Neuronal stem cell (in vitro differentiated cells): ENCODE results near the gene CDC42BPG.

Source experiments
- DNase-seq: peaks from one replicate; pipeline ENCODE4 v3.0.0-alpha.2; 2013; ENCODE audit warnings: low spot score
- H2AFZ ChIP-seq: one replicate; pipeline ENCODE4 v1.6.1; 2013; ENCODE audit warnings: mild to moderate bottlenecking, low read length, inconsistent platforms
- H2AK5ac ChIP-seq: 2 replicates; pipeline ENCODE4 v1.6.1; 2013; ENCODE audit warnings: low read depth, mild to moderate bottlenecking, inconsistent platforms, low read length, moderate library complexity, mixed read lengths
- H2BK120ac ChIP-seq: 2 replicates; pipeline ENCODE4 v1.6.1; 2013; ENCODE audit warnings: low read depth, mild to moderate bottlenecking, inconsistent platforms, low read length, moderate library complexity, mixed read lengths
- H2BK12ac ChIP-seq: one replicate; pipeline ENCODE4 v1.6.1; 2013; ENCODE audit warnings: low read length, inconsistent platforms
- H2BK15ac ChIP-seq: 2 replicates; pipeline ENCODE4 v1.6.1; 2013; ENCODE audit warnings: mild to moderate bottlenecking, low read length, inconsistent platforms, mixed read lengths
- H2BK5ac ChIP-seq: one replicate; pipeline ENCODE4 v1.6.1; 2013; ENCODE audit warnings: inconsistent platforms, mild to moderate bottlenecking, low read length, moderate library complexity
- H3K14ac ChIP-seq: one replicate; pipeline ENCODE4 v1.6.1; 2013; ENCODE audit warnings: low read length, inconsistent platforms
- H3K18ac ChIP-seq: 2 replicates; pipeline ENCODE4 v1.6.1; 2013; ENCODE audit warnings: low read length, inconsistent platforms
- H3K23ac ChIP-seq: 2 replicates; pipeline ENCODE4 v1.6.1; 2013; ENCODE audit warnings: low read depth, mild to moderate bottlenecking, mixed read lengths, low read length, inconsistent platforms; ENCODE audit not compliant: poor library complexity
- H3K27ac ChIP-seq: replicated peaks from 3 replicates; pipeline ENCODE4 v1.5.1; 2013; ENCODE audit warnings: low read length, inconsistent platforms
- H3K27me3 ChIP-seq, 3 experiments: 2 replicates each; pipeline ENCODE4 v1.6.1; 2013; ENCODE audit warnings: low read length in 3 of 3, mild to moderate bottlenecking in 2 of 3, inconsistent platforms in 1 of 3, low read depth in 1 of 3, mixed read lengths in 1 of 3, moderate library complexity in 1 of 3; ENCODE audit not compliant: control insufficient read depth in 3 of 3, insufficient read depth in 3 of 3
- H3K36me3 ChIP-seq, 2 donors: replicated peaks in 1 of 2; 2 replicates each; pipeline ENCODE4 v1.6.1; 2013; ENCODE audit warnings: low read length in 2 of 2; ENCODE audit not compliant: control insufficient read depth in 2 of 2, insufficient read depth in 2 of 2
- H3K4ac ChIP-seq: 2 replicates; pipeline ENCODE4 v1.6.1; 2013; ENCODE audit warnings: inconsistent platforms, mild to moderate bottlenecking, low read length, moderate library complexity
- H3K4me1 ChIP-seq, 2 donors: 1 replicate in 1 of 2; 2 replicates in 1 of 2; pipeline ENCODE4 v1.6.1; 2013; ENCODE audit warnings: low read length in 2 of 2, low read depth in 1 of 2; ENCODE audit not compliant: control insufficient read depth in 2 of 2, insufficient read depth in 1 of 2
- H3K4me2 ChIP-seq: one replicate; pipeline ENCODE4 v1.6.1; 2013; ENCODE audit warnings: mild to moderate bottlenecking, low read length, inconsistent platforms; ENCODE audit not compliant: insufficient read depth, poor library complexity, severe bottlenecking
- H3K4me3 ChIP-seq, 2 donors: 2 replicates each; pipeline ENCODE4 v1.5.1; 2013; ENCODE audit warnings: low read length in 2 of 2, mild to moderate bottlenecking in 2 of 2, inconsistent platforms in 1 of 2, moderate library complexity in 1 of 2
- H3K79me1 ChIP-seq: one replicate; pipeline ENCODE4 v1.6.1; 2013; ENCODE audit warnings: low read depth, mild to moderate bottlenecking, inconsistent platforms, low read length, moderate library complexity
- H3K9ac ChIP-seq: one replicate; pipeline ENCODE4 v1.6.1; 2013; ENCODE audit warnings: mild to moderate bottlenecking, low read depth, low read length, inconsistent platforms; ENCODE audit not compliant: poor library complexity
- H3K9me3 ChIP-seq, 2 donors: replicated peaks in 1 of 2; 2 replicates each; pipeline versions ENCODE3 to v1.6.1; 2013; ENCODE audit warnings: low read length in 2 of 2, mild to moderate bottlenecking in 2 of 2, inconsistent platforms in 1 of 2, low read depth in 1 of 2, mixed read lengths in 1 of 2, moderate library complexity in 1 of 2; ENCODE audit not compliant: control insufficient read depth in 2 of 2, insufficient read depth in 1 of 2
- H4K8ac ChIP-seq: one replicate; pipeline ENCODE4 v1.6.1; 2013; ENCODE audit warnings: low read depth, mild to moderate bottlenecking, inconsistent platforms, low read length, moderate library complexity
- H4K91ac ChIP-seq: one replicate; pipeline ENCODE4 v1.6.1; 2013; ENCODE audit warnings: low read length, low read depth, mild to moderate bottlenecking, inconsistent platforms; ENCODE audit not compliant: poor library complexity
- WGBS, 2 donors: extraction: QIAGEN DNeasy Blood & Tissue Kit; methylation state at CpG; one replicate each; pipeline ENCODE4 v1.1.7; 2013; ENCODE audit warnings: missing lambda C conversion rate in 2 of 2, mixed read lengths in 1 of 2; ENCODE audit not compliant: insufficient read length in 2 of 2, insufficient replicate concordance in 1 of 2; ENCODE audit errors: extremely low coverage in 2 of 2; 5-methylcytosine and 5-hydroxymethylcytosine counted together

The CDC42BPG gene

GRCh38 chr11:64845129-64845775 lies 799 bp upstream of the CDC42BPG start:
- H3K18ac ChIP-seq: no peak overlapping the region
- H4K91ac ChIP-seq: no peak overlapping the region
- no peak for DNase-seq
- H2AK5ac ChIP-seq: no peak overlapping the region
- no peaks in the 10 kb centered on the region for H3K79me1 ChIP-seq
- no peak overlapping the region for H3K4me2 ChIP-seq
- peaks cover 0 to 18% (median 8%) of the 10 kb centered on the region in 3 experiments for H3K27me3 ChIP-seq
- H3K14ac ChIP-seq: no peak overlapping the region
- peak overlapping the region; percentile 60 for H3K23ac ChIP-seq
- no peak overlapping the region for H3K4me3 ChIP-seq
- no peaks in the 10 kb centered on the region for H3K9me3 ChIP-seq
- H3K4ac ChIP-seq: no peak overlapping the region
- no peak overlapping the region for H2BK120ac ChIP-seq
- peak overlapping the region; percentile 82 for H2AFZ ChIP-seq
- H3K27ac ChIP-seq: no peak overlapping the region
- H3K9ac ChIP-seq: no peak overlapping the region
- H2BK12ac ChIP-seq: no peak overlapping the region
- peaks cover 15 to 20% of the 10 kb centered on the region in 2 donors for H3K4me1 ChIP-seq
- H2BK15ac ChIP-seq: no peak overlapping the region
- no peak overlapping the region for H2BK5ac ChIP-seq
- no peak overlapping the region for H4K8ac ChIP-seq
- no peaks in the 10 kb centered on the region for H3K36me3 ChIP-seq
- WGBS, 2 donors: no CpG with 5 or more reads among the region's 9 CpGs

DNA sequence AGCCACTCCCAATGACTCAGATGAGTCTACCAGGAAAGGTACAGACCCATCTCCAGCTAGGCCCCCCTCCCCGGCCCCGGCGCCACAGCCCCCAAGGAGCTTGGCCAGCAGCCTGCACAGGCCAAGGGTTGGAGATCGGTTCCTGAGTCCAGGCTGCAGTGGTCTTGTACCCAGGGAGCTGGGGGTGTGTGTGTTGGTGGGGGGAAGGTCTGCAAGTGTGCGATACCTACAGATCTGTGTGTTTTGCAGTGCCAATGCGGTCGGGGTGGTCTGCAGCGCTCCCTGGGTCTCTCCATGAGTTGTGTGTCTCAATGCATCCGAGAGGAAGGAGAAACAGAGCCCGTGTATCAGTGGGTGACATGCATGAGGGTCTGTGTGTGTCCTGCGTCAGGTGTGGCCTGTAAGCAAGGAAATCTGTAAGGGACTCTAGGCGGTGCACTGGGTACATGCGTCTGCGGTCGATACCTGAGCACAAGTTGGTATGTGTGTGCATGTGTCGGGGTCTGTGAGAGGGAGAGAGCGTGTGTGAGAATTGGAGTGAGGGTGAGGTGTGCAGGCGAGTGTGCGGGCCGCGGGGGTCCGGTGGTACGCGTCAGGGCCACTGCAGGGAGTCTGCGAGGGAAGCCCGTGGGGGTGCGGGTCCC lies 645 bp downstream of the CDC42BPG start:
- no CpG with 5 or more reads among the region's 27 CpGs for WGBS, 2 donors
- Histone ChIP-seq H3K9me3 (no peaks in the 10 kb centered on the region), H4K8ac (peak overlapping the region; percentile 7), H3K4me2 (peak overlapping the region; percentile 78), H3K14ac (no peak overlapping the region), H3K18ac (peak overlapping the region; percentile 91), H3K23ac (peak overlapping the region; percentile 26), H3K4me1 (peaks cover 15 to 20% of the 10 kb centered on the region in 2 donors), H3K9ac (peak overlapping the region; percentile 30), H2BK15ac (peak overlapping the region; percentile 99), H4K91ac (no peak overlapping the region), H2AK5ac (peak overlapping the region; percentile 99), H3K4me3 (peak overlapping the region in 1 of 2 donors; percentile 0), H2BK5ac (peak overlapping the region; percentile 8), H2BK12ac (peak overlapping the region; percentile 14), H3K27me3 (peaks cover 0 to 18% (median 8%) of the 10 kb centered on the region in 3 experiments), H3K79me1 (no peaks in the 10 kb centered on the region), H3K4ac (peak overlapping the region; percentile 60), H3K36me3 (no peaks in the 10 kb centered on the region), H2BK120ac (peak overlapping the region; percentile 39), H3K27ac (no peak overlapping the region), H2AFZ (peak overlapping the region; percentile 82)
- DNase-seq: no peak

DNA sequence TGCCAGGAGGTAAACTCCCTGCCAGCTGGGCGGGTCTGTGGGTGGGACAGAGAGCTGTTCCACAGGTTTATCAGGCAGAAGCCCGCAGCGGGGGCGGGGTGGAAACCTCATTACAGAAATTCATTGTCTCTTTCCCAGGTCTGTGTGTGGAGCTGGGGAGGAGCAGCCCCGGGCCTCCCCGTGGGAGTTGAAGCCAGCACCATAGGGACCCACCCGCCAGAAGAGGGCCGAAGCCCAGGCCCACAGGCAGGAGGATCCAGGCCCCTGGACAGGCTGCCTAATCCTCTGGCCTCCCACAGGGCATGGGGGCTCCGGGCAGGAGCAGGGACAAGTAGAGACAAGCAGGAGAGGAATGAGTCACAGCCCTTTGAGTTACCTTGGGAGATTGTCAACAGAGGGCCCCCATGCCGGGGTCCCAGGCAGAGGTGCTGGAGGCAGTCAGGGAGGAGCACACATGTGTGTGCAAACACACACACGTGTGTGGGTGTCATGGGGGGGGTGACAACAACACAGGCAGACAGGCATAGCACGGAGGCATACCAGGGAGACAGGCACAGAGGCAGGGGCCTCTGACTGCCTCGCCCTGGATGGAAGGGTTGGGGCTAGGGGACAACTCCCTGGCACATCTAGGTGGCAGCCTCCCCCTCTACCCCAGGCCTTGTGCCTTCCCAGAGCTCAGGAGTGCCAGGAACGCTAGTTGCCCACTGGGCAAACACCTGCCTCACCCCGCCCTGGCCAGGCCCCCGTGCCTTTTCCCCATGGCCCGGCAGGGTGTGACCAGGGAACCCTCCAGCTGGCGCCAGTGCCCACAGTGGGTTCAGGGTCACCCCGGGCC lies 1.4 kb downstream of the CDC42BPG start:
- Histone ChIP-seq H3K4me3 (no peak overlapping the region), H3K36me3 (no peaks in the 10 kb centered on the region), H2AK5ac (peak overlapping the region; percentile 99), H3K4me2 (no peak overlapping the region), H2BK12ac (peak overlapping the region; percentile 14), H3K4ac (peak overlapping the region; percentile 60), H3K18ac (peak overlapping the region; percentile 89), H3K14ac (peak overlapping the region; percentile 84), H3K4me1 (peaks cover 15 to 20% of the 10 kb centered on the region in 2 donors), H3K79me1 (no peaks in the 10 kb centered on the region), H2AFZ (peak overlapping the region; percentile 85), H3K23ac (no peak overlapping the region), H3K9me3 (no peaks in the 10 kb centered on the region), H3K27me3 (peaks cover 0 to 18% (median 8%) of the 10 kb centered on the region in 3 experiments), H2BK5ac (peak overlapping the region; percentile 8), H4K8ac (peak overlapping the region; percentile 7), H2BK15ac (peak overlapping the region; percentile 99), H4K91ac (no peak overlapping the region), H2BK120ac (no peak overlapping the region), H3K9ac (no peak overlapping the region), H3K27ac (no peak overlapping the region)
- no CpG with 5 or more reads among the region's 19 CpGs for WGBS, 2 donors
- no peak for DNase-seq
